Measurements from ENCODE around the gene SCARB1. TPM values are rescaled to one million over a fixed set of nuclear protein-coding genes. Genes with fewer than 3 reads are reported as not detected.

SCARB1 gene
- total RNA-seq, 2 experiments from 2014 or later, result 22.9 to 24.1 TPM

DNA sequence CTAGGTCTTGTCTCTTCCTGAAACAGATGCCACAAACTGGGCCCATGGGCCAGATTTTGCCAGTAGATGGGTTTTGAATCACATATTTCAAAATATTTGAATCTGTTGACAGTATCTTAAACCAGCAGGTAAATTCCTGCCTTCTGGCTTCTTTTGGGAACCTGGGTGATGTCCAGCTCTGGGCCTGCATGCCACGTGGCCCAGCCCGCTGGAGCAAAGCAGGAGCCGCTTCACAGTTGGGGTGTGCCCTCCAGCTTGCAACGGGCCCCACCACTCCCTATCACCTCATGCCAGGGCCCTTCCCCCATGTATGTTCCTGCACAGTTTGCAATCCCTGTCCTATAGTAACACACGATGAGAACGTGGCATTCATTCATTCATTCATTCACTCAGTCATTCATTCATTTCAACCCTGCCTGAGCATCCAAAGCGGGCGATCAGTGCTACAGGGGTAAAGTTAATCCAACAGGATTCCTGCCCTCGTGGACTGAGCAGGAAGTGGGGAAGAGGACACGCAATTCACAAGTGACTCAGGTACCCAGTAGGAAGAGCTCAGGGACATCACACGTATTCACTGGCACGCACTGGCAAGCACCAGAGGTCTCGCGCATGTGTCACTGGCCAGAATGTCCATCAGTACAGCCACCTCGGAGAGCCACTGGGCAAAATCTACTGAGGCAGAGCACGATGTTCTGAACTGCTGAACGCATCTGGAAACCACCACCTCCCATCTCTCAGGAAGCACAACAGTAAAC, 27.8 kb downstream of the SCARB1 start:
- Mint-ChIP-seq H3K4me3 (no peak overlapping the region), H3K4me1 (no peaks in the 10 kb centered on the region), H3K27ac (no peak overlapping the region), H3K9me3 (ENCODE audit: low read depth) (no peaks in the 10 kb centered on the region), H3K27me3 (no peaks in the 10 kb centered on the region), H3K36me3 (ENCODE audit: low read depth) (no peaks in the 10 kb centered on the region)
- intact Hi-C loops (cut with DNase I, micrococcal nuclease), result no loop called here
- ATAC-seq (no peak), DNase-seq (no peak)
- CTCF ChIA-PET, result interaction anchor here (0.6 kb wide), 1 partner anchor 1341 kb away, joined by 3 read pairs; no protein-coding TSS in a partner anchor
- POLR2A ChIA-PET, result no interaction called here

DNA sequence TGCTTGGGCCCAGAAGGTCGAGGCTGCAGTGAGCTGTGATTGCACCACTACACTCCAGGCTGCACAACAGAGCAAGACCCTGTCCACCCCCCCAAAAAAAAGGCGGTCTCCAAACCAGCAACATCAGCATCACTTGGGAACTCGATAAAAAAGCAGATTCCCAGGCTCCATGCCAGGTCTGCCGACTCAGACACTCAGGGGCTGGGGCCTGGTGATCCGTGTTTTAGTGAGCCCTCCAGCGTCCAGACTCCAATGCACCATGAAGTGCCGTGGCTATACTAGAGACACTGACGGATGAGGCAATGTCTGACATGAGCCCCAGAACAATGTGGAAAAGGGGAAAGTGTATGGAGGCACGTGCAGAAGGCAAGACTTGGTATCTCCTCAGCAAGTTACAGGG, 28.8 kb downstream of the SCARB1 start:
- H3K4me1 Mint-ChIP-seq, result no peaks in the 10 kb centered on the region
- H3K36me3 Mint-ChIP-seq (ENCODE audit: low read depth), result no peaks in the 10 kb centered on the region
- CTCF ChIA-PET, result no interaction called here
- no peak overlapping the region for H3K27ac Mint-ChIP-seq
- intact Hi-C loops (cut with DNase I, micrococcal nuclease), result no loop called here
- ATAC-seq (no peak), DNase-seq (no peak)
- POLR2A ChIA-PET, result no interaction called here
- no peaks in the 10 kb centered on the region for H3K9me3 Mint-ChIP-seq (ENCODE audit: low read depth)
- no peaks in the 10 kb centered on the region for H3K27me3 Mint-ChIP-seq
- no peak overlapping the region for H3K4me3 Mint-ChIP-seq

DNA sequence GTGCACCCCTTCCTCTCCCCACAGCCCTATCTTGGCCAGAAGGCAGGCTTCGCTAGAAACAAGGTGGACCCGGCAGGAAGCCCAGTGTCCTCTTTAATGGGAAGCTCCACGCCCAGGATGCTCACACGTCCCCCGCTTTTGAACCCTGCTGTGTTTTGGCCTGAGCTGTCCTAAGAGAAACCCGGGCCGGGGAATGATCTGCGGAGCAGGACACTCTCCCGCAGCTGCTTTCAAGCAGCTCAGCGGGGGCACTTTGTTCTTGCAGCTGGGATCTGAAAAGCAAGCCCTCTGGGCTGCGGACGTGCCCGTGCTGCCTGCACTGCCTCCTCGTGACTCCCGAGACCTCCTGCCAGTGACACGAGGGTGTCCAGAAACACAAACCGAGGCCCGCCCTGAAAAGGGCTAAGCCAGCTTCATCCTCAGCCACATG, 30.0 kb downstream of the SCARB1 start:
- Mint-ChIP-seq H3K4me3 (no peak overlapping the region), H3K4me1 (peaks cover 5% of the 10 kb centered on the region), H3K27ac (no peak overlapping the region), H3K36me3 (ENCODE audit: low read depth) (no peaks in the 10 kb centered on the region), H3K27me3 (no peaks in the 10 kb centered on the region), H3K9me3 (ENCODE audit: low read depth) (peaks cover 3% of the 10 kb centered on the region)
- POLR2A ChIA-PET, result no interaction called here
- DNase-seq (no peak), ATAC-seq (no peak)
- CTCF ChIA-PET, result no interaction called here
- intact Hi-C loops (cut with DNase I, micrococcal nuclease), result no loop called here

DNA sequence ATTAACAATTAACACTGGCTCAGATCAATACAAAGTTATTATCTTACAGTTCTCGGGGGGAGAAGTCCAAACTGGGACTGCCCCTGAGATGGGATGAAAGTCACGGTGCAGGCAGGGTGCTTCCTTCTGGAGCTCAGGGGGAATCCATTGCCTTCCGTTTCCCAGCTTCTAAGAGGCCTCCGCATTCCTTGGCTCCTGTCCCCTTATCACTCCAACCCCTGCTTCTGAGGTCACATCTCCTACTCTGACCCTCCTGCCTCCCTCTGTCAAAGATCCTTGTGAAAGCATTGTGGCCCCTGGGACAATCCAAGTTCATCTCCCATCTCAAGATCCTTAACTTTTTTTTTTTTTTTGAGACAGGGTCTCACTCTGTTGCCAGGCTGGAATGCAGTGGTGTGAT, 30.8 kb downstream of the SCARB1 start:
- DNase-seq (no peak), ATAC-seq (no peak)
- H3K4me1 Mint-ChIP-seq, result peaks cover 11% of the 10 kb centered on the region
- no peaks in the 10 kb centered on the region for H3K36me3 Mint-ChIP-seq (ENCODE audit: low read depth)
- no peak overlapping the region for H3K27ac Mint-ChIP-seq
- intact Hi-C loops (cut with DNase I, micrococcal nuclease), result no loop called here
- no peak overlapping the region for H3K4me3 Mint-ChIP-seq
- H3K9me3 Mint-ChIP-seq (ENCODE audit: low read depth), result peaks cover 3% of the 10 kb centered on the region
- ChIA-PET CTCF (no interaction called here), POLR2A (no interaction called here)
- no peaks in the 10 kb centered on the region for H3K27me3 Mint-ChIP-seq

DNA sequence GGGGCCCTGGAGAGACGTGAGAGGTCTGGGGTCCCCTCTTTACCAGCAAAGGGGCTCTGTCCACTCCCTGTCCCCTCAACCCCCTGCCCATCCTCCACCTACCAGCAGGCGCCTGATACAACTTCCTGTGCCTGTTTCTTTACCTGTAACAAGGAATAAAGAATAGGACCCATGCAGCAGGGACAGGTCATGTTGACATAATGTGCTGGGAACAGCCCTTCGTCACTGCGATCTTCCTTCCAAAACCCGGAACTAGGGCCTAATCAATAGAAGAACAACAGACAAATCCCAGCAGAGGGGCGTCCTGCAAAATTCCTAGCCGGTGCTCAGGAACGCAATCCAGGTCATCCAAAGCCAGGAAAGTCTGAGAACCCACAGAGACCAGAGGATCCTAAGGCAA, 32.1 kb downstream of the SCARB1 start:
- intact Hi-C loops (cut with DNase I, micrococcal nuclease), result no loop called here
- CTCF ChIA-PET, result no interaction called here
- DNase-seq (no peak), ATAC-seq (no peak)
- peaks cover 3% of the 10 kb centered on the region for H3K9me3 Mint-ChIP-seq (ENCODE audit: low read depth)
- POLR2A ChIA-PET, result no interaction called here
- H3K27me3 Mint-ChIP-seq, result no peaks in the 10 kb centered on the region
- peaks cover 14% of the 10 kb centered on the region for H3K4me1 Mint-ChIP-seq
- H3K27ac Mint-ChIP-seq, result no peak overlapping the region
- H3K4me3 Mint-ChIP-seq, result no peak overlapping the region
- H3K36me3 Mint-ChIP-seq (ENCODE audit: low read depth), result no peaks in the 10 kb centered on the region

DNA sequence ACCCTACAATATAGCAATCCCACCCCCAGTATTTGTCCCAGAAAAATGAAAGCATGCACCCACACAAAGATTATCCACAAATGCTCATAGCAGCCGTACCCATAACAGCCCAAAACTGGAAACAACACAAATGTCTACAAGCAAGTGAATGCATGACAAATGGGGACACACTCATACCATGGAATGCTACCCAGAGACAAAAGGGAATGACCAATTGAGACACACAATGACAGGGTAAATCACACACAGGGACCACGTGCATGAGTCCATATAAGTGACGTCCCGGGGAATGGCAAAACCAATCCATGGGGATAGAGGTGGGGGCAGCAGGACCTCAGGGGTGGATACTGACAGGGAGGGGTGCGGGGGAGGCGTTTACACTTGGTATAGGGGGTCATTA, 33.4 kb downstream of the SCARB1 start:
- Mint-ChIP-seq H3K27ac (no peak overlapping the region), H3K4me3 (no peak overlapping the region), H3K36me3 (ENCODE audit: low read depth) (no peaks in the 10 kb centered on the region), H3K27me3 (no peaks in the 10 kb centered on the region), H3K9me3 (ENCODE audit: low read depth) (peaks cover 3% of the 10 kb centered on the region), H3K4me1 (peaks cover 14% of the 10 kb centered on the region)
- no peak for DNase-seq
- POLR2A ChIA-PET, result no interaction called here
- intact Hi-C loops (cut with DNase I, micrococcal nuclease), result no loop called here
- CTCF ChIA-PET, result no interaction called here
- ATAC-seq, result no peak

DNA sequence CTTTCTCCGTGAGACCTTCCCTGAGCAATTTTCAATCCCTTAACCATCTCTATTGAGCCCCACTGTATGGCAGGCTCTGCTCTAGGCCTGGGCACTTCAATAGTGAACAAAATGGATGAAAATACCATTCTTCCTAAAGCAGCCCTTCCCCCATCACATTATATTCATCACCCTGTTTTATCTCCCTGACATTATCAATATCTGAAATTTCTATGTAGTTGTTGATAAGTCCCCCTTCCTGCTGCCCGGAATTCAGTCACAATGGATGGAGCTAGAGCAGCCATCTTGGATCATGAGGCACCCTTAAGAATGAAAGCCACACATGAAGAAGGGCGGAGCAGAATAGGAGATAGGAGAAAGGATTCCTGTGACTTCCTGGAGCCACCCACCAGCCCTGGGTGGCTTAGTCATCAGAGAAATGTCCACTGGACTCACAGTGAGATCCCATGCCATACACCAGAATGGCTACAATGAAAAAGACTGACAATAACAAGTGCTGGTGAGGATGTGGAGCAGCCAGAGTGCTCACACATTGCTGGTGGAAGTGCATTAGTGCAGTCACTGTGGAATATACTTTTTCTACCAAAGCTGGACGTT, 33.9 kb downstream of the SCARB1 start:
- Mint-ChIP-seq H3K4me1 (peaks cover 14% of the 10 kb centered on the region), H3K36me3 (ENCODE audit: low read depth) (no peaks in the 10 kb centered on the region), H3K27ac (no peak overlapping the region), H3K27me3 (no peaks in the 10 kb centered on the region), H3K9me3 (ENCODE audit: low read depth) (peaks cover 3% of the 10 kb centered on the region), H3K4me3 (no peak overlapping the region)
- ChIA-PET POLR2A (no interaction called here), CTCF (no interaction called here)
- ATAC-seq, result no peak
- no peak for DNase-seq
- intact Hi-C loops (cut with DNase I, micrococcal nuclease), result loop anchor here in 1 of 2 experiments (5.0 kb wide), 1 partner anchor 367 kb away; no protein-coding TSS in a partner anchor

DNA sequence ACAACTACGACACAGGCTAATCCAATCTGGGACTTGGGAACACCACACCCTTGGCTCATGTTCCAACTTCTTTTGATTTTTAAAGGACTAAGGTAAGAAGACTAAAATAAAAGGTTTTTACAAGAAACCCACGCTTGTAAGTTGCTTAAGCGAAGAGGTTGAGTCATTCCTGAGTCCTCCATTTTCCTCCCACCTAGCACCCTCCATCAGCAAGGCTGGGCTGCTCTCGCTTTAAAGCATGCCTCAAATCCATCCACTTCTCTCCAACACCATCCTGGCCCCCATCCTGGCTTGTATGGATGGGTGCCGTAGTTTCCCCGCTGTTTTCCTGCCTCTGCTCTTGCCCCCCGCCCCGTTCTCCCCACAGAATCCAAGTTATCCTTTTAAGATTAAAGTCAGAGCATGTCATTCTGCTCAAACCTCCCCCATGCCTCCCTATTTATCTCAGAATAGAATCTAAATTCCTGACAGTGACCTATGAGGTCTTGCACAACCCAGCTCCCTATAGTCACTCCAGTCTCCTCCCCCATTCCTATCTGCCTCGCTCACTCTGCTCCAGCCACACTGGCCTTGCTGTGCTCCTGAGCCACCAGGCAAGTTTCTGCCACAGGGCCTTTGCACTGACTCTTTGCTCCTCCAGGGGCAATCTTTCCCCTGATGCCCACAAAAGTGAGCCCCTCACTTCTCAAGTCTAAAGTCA, 34.5 kb downstream of the SCARB1 start:
- POLR2A ChIA-PET, result no interaction called here
- Mint-ChIP-seq H3K36me3 (ENCODE audit: low read depth) (no peaks in the 10 kb centered on the region), H3K4me1 (peaks cover 14% of the 10 kb centered on the region), H3K27ac (peak overlapping the region; percentile 20), H3K9me3 (ENCODE audit: low read depth) (peaks cover 3% of the 10 kb centered on the region), H3K4me3 (no peak overlapping the region), H3K27me3 (no peaks in the 10 kb centered on the region)
- CTCF ChIA-PET, result no interaction called here
- intact Hi-C loops (cut with DNase I, micrococcal nuclease), result loop anchor here in 1 of 2 experiments (5.0 kb wide), 1 partner anchor 368 kb away; no protein-coding TSS in a partner anchor
- no peak for DNase-seq
- ATAC-seq, result no peak

DNA sequence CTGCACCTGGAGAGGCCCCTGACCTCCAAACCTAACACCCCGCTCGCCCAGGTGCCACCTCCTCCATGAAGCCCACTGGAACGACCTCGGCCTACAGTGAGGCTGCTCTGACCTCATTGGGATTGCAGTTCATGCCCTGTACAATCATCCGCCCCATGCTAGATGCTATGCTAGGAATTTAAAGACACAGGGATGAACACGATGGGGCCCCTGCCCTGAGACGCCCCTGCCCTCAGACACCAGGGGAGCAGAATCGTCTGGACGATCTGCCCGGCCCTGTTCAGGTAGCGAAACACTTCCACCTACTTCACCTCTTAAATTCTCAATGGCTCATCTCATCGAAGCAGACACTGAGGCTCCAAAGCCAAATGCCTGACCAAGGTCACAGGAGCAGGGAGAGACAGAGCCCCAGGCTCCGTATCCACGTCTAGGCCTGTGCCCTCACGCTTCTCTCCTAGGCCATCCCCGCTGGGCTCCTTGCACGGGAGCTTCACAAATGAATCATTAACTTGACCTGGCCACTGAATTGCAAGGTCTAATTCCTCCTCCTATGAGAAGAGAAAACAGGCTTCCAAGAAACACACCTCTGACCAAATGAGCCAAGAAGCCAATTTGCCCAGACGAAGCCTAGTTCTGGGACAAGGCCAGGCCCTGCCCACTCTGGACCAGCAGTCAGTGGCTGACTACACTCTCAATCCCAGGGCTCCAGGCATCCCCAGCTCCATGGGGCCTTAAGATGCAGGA, 35.2 kb downstream of the SCARB1 start:
- POLR2A ChIA-PET, result no interaction called here
- peaks cover 14% of the 10 kb centered on the region for H3K4me1 Mint-ChIP-seq
- H3K27ac Mint-ChIP-seq, result no peak overlapping the region
- ATAC-seq, result no peak
- no peak for DNase-seq
- H3K36me3 Mint-ChIP-seq (ENCODE audit: low read depth), result no peaks in the 10 kb centered on the region
- CTCF ChIA-PET, result interaction anchor here (1.5 kb wide), 1 partner anchor 9 kb away, joined by 6 read pairs; no protein-coding TSS in a partner anchor
- intact Hi-C loops (cut with DNase I, micrococcal nuclease), result loop anchor here in 1 of 2 experiments (5.0 kb wide), 1 partner anchor 369 kb away; no protein-coding TSS in a partner anchor
- no peaks in the 10 kb centered on the region for H3K27me3 Mint-ChIP-seq
- peaks cover 3% of the 10 kb centered on the region for H3K9me3 Mint-ChIP-seq (ENCODE audit: low read depth)
- H3K4me3 Mint-ChIP-seq, result no peak overlapping the region

DNA sequence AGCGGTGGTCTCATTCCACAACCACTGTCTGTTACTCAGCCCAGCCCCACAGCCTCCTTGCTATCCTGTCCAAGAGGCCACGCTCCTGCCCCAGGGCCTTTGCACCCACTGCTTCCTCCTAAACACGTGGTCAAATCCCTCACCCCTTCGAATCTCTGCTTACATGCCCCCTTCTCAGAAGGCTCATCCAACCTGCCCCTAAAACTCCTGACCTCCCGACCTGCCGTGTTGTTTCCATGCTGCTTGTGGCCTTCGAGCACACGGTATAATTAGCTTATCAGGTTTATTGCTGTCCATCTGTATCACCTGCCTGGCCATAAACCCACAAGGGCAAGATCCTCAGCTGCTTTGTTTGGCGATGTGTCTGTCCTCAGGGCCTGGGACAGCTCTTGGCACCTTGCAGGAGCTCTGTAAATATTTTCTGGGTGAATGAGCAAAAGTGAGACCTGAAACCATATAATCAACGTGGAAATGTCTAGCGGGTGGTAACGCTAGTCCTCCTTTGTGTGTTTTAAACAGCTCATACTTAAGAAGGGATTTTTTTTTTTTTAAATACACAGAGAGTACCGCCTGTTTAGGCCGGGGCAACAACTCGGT, 36.0 kb downstream of the SCARB1 start:
- Mint-ChIP-seq H3K27me3 (no peaks in the 10 kb centered on the region), H3K4me1 (peaks cover 14% of the 10 kb centered on the region), H3K27ac (no peak overlapping the region), H3K9me3 (ENCODE audit: low read depth) (peaks cover 3% of the 10 kb centered on the region), H3K36me3 (ENCODE audit: low read depth) (no peaks in the 10 kb centered on the region), H3K4me3 (no peak overlapping the region)
- CTCF ChIA-PET, result interaction anchor here (1.5 kb wide), 1 partner anchor 10 kb away, joined by 6 read pairs; no protein-coding TSS in a partner anchor
- POLR2A ChIA-PET, result interaction anchor here (0.6 kb wide), 2 partner anchors 27 to 100 kb away, joined by 3 to 5 read pairs; no protein-coding TSS in a partner anchor
- intact Hi-C loops (cut with DNase I, micrococcal nuclease), result loop anchor here in 1 of 2 experiments (5.0 kb wide), 1 partner anchor 370 kb away; no protein-coding TSS in a partner anchor
- ATAC-seq (peak; percentile 57), DNase-seq (no peak)

DNA sequence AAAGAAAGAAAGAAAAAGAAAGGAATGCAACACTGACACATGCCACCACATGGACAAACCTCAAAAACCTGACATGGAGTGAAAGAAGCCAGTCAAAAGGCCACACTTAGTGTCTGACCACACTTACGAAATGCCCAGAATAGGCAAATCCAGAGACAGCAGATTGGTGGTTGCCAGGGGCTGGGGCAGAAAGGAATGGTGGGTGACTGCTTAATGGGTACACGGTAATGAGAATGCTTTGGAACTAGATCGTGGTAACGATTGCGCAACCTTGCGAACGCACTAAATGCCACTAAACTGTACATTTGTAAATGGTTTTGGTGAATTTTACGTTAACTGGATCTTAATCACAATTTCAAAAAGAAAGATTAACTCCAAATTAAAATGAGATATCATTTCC, 39.5 kb downstream of the SCARB1 start:
- peaks cover 12% of the 10 kb centered on the region for H3K4me1 Mint-ChIP-seq
- no peak overlapping the region for H3K27ac Mint-ChIP-seq
- H3K9me3 Mint-ChIP-seq (ENCODE audit: low read depth), result no peaks in the 10 kb centered on the region
- DNase-seq (no peak), ATAC-seq (no peak)
- intact Hi-C loops (cut with DNase I, micrococcal nuclease), result no loop called here
- no peak overlapping the region for H3K4me3 Mint-ChIP-seq
- ChIA-PET CTCF (no interaction called here), POLR2A (no interaction called here)
- H3K27me3 Mint-ChIP-seq, result no peaks in the 10 kb centered on the region
- no peaks in the 10 kb centered on the region for H3K36me3 Mint-ChIP-seq (ENCODE audit: low read depth)

Data from activated CD4-positive, alpha-beta T cell treated with anti-CD3 and anti-CD28 coated beads for 36 hours (primary cell).